CD4-positive, alpha-beta T cell treated with Interleukin-2 at 100 ng/mL for 4 hours (primary cell): Measurements from ENCODE around the gene ANKRD63.
A peak's percentile ranks its signal among the peaks of the same experiment; 100 is the strongest.

Source experiments
- DNase-seq: peaks from one replicate; pipeline ENCODE4 v3.0.0-alpha.2; 2020; ENCODE audit warnings: low spot score

Gene ANKRD63

GRCh38 chr15:40313531-40314398, 30.9 kb upstream of the ANKRD63 start:
- DNase-seq, result peak; percentile 68

- DNase-seq, result no peak
Measured at GRCh38 chr15:40312370-40313158, 29.7 kb upstream of the ANKRD63 start.

- DNase-seq, result no peak
Measured at GRCh38 chr15:40310993-40311392, 28.1 kb upstream of the ANKRD63 start.

- DNase-seq, result peak; percentile 68
Measured at GRCh38 chr15:40310001-40310959, 27.4 kb upstream of the ANKRD63 start.

GRCh38 chr15:40309344-40309862, 26.5 kb upstream of the ANKRD63 start:
- no peak for DNase-seq

- DNase-seq, result peak; percentile 67
Measured at GRCh38 chr15:40307421-40308211, 24.8 kb upstream of the ANKRD63 start, which contains the start of gene PLCB2. TSS of gene PLCB2 (minus strand) at chr15:40307935. CDS start at chr15:40307672, 263 bp downstream.

GRCh38 chr15:40306908-40307307, 24.0 kb upstream of the ANKRD63 start:
- no peak for DNase-seq

- DNase-seq, result no peak
Measured at GRCh38 chr15:40306371-40306770, 23.5 kb upstream of the ANKRD63 start.

GRCh38 chr15:40305281-40305680, 22.4 kb upstream of the ANKRD63 start:
- DNase-seq, result no peak

GRCh38 chr15:40303576-40303975, 20.7 kb upstream of the ANKRD63 start:
- DNase-seq, result no peak

- DNase-seq, result no peak
Measured at GRCh38 chr15:40302981-40303380, 20.1 kb upstream of the ANKRD63 start.

- no peak for DNase-seq
Measured at GRCh38 chr15:40302288-40302886, 19.5 kb upstream of the ANKRD63 start.

GRCh38 chr15:40301467-40302179, 18.8 kb upstream of the ANKRD63 start:
- no peak for DNase-seq

GRCh38 chr15:40300771-40301170, 17.9 kb upstream of the ANKRD63 start:
- no peak for DNase-seq

GRCh38 chr15:40300367-40300766, 17.5 kb upstream of the ANKRD63 start:
- DNase-seq, result no peak

- DNase-seq, result no peak
Measured at GRCh38 chr15:40298216-40298935, 15.5 kb upstream of the ANKRD63 start.

- DNase-seq, result no peak
Measured at GRCh38 chr15:40297356-40297755, 14.5 kb upstream of the ANKRD63 start.

GRCh38 chr15:40296561-40297230, 13.8 kb upstream of the ANKRD63 start:
- DNase-seq, result no peak
